Activated CD8-positive, alpha-beta memory T cell treated with anti-CD3 and anti-CD28 coated beads for 36 hours (primary cell): ENCODE data around the gene CDH4. TPM values are rescaled to one million over a fixed set of nuclear protein-coding genes. Genes with fewer than 3 reads are reported as not detected.

Source experiments
- CTCF ChIA-PET: fragments of 350-600 bp; sonication (Branson Sonifier 250); formaldehyde crosslinking; loops from one replicate; lab custom pipeline; 2021; ENCODE audit warnings: antibody characterized with exemption; lab: Charles Lee
- POLR2A ChIA-PET: fragments of 350-600 bp; sonication (Branson Sonifier 250); formaldehyde crosslinking; loops from one replicate; lab custom pipeline; 2021; ENCODE audit warnings: antibody characterized with exemption; lab: Charles Lee
- total RNA-seq, 2 experiments: library from RNA; stranded (reverse); gene quantifications; one replicate each; pipeline ENCODE4 v1.2.3, GENCODE V29; 2021

Gene CDH4
- total RNA-seq, 2 experiments from 2014 or later, result not detected

DNA sequence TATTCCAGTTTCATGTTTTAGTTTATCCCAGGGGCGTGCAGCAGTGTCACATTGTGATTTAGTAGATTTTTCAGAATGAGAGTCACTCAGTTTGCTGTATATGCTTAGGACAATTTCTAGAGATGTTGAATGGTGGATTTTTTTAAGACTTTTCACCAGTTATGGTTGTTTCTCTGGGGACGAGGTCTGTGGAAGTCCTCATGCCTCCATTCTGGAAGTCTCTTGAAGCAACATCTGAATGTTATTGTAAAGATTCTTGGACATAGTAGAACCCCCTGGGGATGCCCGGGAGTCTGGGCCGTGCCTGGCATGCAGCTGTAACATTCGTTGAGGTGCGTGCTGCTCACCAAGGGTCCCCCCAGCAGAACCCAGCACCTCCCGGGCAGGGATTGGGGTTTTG is 341.5 kb downstream of the CDH4 start:
- ChIA-PET POLR2A (no interaction called here), CTCF (no interaction called here)

DNA sequence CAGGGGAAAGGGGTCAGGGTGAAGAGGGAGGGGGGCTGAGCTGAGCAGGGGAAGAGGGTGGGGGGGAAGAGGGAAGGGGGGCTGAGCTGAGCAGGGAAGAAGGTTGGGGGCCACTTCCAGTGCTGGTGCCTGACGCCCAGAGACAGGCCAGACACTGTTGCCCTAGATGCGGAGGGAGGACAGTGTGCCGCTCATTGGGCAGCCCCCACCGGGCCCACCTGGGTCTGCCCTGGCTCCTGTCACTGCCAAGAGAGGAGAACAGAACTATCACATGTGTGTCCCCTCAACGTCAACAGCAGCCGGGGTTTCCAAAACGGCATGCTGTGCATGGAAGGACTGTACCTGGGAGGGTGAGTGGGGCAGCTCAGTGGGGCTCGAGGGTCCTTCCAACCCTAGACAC is 342.1 kb downstream of the CDH4 start:
- CTCF ChIA-PET, result no interaction called here
- POLR2A ChIA-PET, result no interaction called here

DNA sequence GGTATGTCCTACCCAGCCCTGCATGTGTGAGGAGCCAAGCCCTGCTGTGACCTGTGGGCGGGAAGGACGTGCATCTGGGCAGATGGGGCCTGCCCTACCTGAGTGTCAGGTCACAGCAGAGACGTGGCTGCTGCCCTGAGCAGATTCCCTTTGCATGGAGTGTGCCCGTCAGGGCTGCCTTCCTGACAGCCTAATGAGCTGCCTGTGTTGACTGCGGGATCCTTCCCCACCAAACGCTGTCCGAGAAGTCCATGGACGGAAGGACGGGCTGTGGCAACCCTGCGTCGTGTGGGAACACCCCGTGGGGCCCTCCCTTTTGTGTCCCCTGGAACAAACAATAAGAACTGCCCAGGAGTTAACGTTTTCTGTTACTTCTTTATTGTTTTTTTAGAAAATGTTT is 343.2 kb downstream of the CDH4 start:
- ChIA-PET POLR2A (no interaction called here), CTCF (no interaction called here)

DNA sequence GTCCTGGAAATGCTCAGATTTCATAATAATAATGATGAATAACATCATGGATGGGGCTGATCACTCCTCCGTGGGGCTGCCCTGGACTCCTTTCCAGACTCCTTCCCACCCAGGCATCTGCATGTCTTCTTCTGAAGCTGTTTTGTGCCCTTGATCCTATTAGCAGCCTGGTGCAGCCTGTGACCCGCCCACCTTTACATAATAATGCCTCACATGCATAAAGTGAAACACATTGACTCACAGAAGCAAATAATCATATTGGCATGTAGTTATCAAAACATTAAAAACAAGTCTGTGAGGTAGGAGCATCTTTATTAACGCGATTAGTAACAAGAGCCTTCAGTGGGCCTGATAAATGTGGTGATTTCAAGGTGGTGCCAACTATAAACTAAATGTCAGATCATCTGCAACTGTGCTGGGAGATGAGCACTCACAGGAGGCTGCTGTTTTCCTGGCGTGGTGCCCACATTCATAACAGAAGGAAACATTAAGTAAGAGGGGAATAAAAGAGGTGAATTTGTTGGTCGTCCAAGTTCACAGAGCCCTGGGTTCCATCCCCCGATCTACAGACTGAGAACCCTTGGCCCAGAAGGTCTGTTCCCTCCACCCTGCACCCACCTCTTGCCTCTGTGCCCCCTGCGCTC is 344.7 kb downstream of the CDH4 start:
- ChIA-PET POLR2A (no interaction called here), CTCF (no interaction called here)

DNA sequence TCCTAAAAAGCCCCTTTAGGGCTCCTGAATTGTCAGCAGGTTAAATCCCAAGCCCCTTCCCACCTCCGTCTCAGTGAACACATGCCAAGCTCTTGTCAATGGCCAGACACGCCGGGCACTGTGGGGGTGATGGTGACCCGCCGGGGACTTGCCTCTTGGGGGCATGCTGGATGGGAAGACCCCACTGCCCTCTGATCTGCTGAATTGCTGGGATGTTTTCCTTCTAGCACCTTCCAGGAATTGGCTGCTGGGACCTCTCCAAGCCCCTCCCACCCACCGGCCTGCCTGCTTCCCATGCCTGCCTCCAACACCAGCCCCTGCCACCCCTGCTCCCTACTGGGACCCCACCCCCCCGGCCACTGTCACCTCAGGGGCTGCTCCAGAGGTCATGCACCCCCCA is 345.9 kb downstream of the CDH4 start:
- ChIA-PET POLR2A (no interaction called here), CTCF (no interaction called here)

DNA sequence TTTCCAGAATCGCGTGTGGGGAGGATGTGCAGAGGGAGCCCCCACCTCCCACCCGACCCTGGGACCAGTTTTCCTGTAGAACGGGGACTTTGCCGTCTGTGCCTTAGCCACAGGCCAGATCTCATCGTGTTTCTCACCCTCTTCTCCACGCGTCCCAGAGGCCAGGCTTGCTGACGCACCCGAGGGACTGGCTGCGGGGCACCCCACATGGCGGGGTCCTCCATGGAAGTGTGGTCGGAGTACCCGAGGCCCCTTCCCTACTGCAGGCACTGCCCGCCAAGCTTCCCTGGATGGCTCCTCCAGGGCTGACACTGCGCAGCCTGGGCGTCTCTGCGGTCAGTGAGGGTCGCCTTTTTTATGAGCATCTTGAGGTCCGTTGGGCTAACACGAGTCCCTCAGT is 346.5 kb downstream of the CDH4 start:
- ChIA-PET POLR2A (no interaction called here), CTCF (no interaction called here)

DNA sequence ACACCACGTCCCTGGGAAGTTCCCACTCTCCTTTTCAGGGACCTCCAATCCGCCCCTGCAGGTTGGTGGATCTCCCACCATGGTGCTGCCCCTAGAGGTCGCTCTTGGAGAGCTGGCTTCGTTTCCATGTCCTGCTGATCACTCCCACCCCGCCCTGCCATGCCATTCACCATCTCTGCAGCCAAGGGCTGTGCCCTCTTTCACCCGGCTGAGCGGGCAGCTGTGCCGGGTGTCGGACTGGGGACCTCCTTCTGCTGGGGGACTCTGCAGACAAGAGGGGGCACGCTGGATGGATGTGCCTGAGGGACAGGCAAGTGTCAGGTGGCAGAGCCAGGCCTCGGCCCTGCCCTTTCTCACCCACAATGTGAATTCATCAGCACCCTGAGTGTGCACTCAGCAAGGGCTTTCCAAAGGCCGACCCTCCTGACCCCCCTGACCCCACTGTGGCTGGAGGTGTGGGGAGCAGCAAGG is 347.0 kb downstream of the CDH4 start:
- CTCF ChIA-PET, result no interaction called here
- POLR2A ChIA-PET, result no interaction called here

DNA sequence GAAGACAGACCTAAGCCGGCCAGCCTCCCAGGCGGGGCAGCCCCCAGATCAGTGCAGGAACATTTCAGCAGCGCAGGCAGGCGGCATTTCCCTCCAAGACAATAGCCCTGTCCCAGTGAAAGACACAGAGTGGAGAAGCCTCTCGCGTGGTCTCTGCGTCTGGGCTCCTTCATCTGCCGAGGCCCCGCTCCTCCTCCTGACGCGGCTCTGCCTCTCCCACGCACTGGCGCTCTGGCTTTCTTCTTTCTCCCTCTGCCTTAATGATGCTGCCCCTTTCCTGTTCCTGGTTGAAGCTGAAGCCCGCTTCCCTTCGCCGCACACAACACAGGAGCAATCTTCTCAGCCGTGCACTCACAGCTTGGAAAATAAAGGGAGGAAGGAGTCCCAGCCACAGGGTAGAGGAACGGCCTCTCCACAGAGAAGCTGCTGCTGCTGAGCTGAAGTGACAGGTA is 347.5 kb downstream of the CDH4 start:
- ChIA-PET CTCF (no interaction called here), POLR2A (no interaction called here)

DNA sequence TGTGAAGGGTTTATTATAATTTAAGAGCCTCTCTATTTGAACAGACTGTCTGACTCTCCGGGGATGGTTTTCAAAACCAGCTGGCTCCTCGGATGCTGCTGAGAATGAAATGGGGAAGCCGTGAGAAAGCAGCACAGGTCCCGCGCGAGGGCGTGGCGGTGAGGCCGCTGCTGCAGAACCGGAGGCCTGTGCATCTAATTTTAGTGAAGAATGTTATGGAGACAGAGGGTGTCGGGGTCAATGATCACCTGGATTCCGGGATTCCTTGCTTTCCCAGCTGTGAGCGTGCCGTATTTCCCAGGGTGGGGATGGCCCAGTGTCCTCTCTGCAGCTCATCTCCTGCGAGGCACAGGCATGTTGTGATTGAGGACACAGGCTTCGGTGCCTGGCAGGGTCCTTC is 348.0 kb downstream of the CDH4 start:
- CTCF ChIA-PET, result no interaction called here
- POLR2A ChIA-PET, result no interaction called here

DNA sequence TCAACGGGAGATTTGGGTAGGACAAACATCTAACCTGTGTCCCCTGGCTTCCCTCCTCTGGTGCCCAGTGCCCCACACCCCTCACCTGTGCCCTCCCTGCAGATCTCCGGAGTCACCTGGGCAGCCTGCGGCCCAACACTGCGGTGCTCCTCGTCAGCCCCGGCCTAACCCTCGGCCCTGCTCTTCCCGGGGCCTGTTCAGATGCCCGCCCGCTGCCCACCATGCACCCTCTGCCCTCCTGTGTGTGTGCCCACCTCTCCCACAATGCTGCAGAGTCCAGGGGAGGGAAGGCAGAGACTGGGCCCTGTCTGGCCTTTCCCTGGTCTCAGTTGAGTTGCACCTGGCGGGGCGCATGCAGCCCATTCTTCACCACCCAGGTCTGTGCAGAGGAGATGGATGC is 349.3 kb downstream of the CDH4 start:
- CTCF ChIA-PET, result no interaction called here
- POLR2A ChIA-PET, result no interaction called here

DNA sequence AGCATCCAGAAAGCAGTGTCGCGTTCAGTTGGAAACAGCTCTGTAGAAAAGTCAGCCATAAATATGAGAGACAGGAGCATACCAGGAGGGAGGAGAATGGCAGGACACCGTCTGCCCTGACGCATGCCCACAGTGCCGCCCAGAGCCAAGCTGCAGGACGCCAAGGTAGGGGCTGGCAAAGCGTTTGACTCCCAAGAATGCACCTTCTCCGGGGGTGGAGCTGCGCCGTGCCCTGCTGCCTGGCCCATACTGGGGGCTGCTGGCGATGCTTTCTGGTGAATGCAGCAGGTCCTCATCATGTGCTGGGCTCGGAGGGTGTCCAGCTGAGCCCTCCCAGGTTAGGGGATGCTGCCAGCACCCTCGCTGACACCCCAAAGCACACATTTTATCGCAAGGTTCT is 349.8 kb downstream of the CDH4 start:
- ChIA-PET CTCF (interaction anchor here (0.6 kb wide), 1 partner anchor 16 kb away, joined by 3 read pairs; no protein-coding TSS in a partner anchor), POLR2A (no interaction called here)

DNA sequence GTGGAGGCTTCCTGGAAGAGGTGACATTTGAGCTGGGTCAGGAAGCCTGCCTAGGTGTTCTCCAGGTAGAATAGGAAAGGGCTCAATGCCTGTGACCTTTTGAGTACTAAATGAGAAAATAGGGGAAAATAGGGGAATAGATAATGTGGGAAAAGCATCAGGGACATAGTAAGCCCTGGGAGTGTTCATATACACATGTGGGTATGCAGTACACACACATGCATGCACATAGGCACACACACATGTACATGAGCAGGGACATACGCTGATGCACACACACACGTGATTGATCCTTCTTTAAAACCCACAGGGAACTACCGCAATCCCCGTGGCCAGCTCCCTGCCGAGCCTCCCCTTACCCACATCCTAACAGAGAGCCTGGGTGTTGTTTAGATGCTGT is 351.7 kb downstream of the CDH4 start:
- ChIA-PET POLR2A (no interaction called here), CTCF (no interaction called here)

DNA sequence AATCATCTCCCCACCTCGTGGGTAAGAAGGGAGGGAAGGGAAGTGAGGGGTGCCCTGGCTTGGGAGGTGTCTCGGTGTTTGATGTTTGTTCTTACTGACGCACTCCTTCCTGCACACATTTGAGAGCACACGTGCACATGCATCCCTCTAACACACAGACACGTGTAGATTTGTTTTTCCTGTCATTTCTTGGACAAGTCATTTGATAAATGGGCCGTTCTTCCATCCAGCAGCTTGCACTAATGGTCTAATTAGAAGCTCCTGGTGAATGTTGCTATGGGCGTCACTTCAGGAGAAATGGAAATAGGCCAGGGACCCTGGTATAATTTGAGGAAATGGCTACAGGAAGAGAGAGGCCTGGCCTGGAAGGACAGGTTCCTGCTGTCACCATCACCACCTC is 352.5 kb downstream of the CDH4 start:
- ChIA-PET CTCF (no interaction called here), POLR2A (no interaction called here)

DNA sequence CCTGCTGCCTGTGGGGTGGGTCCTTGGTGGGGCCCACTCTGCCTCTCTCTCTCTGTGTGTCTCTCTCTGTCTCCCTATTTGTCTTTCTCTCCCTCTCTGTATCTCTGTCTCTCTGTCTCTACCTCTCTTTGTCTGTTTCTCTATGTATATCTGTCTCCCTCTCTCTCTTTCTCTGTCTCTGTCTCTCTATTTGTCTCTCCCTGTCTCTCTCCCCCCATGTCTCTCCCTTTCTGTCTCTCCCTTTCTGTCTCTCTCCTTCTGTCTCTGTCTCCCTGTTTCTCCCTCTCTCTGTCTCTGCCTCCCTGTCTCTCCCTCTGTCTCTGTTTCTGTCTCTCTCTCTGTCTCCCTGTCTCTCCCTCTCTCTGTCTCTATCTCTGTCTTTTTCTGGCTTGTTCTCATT is 353.2 kb downstream of the CDH4 start:
- CTCF ChIA-PET, result no interaction called here

DNA sequence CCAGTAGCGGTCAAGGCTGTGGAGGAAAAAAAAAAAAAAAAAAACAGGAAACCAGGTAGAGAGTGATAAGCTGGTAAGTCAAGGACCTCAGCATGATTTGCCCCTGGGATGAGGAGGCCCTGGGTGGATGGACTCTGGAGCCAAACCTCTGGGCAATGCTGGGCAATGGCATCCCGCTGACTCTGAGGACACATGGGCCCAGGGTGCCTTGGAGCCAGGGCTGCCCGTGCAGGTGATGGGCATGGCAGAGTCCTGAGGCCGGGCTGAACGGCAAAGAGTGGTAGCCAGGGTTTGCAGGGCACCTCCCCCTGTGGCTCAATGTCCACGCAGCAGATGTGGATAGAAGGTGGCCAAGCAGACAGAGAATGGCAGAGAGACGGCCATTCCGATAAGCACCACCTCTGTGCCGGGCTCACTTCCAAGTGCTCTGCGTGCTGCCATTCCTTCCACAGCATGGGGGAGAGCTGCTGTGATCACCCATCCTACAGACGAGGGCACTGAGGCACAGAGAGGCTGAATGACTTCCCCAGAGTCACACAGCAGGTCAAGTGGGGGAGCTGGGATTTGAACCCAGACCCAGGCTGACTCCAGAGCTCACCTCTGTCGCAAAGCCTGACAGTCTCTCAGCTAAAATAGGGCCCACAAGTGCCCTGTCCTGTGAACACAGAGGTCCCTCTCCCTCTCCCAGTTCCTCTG is 353.9 kb downstream of the CDH4 start:
- ChIA-PET CTCF (no interaction called here), POLR2A (interaction anchor here (0.6 kb wide), 1 partner anchor 1548 kb away, joined by 3 read pairs; no protein-coding TSS in a partner anchor)

More for the DNA sequence above, 353.2 kb downstream of the CDH4 start:
- POLR2A ChIA-PET, result no interaction called here

DNA sequence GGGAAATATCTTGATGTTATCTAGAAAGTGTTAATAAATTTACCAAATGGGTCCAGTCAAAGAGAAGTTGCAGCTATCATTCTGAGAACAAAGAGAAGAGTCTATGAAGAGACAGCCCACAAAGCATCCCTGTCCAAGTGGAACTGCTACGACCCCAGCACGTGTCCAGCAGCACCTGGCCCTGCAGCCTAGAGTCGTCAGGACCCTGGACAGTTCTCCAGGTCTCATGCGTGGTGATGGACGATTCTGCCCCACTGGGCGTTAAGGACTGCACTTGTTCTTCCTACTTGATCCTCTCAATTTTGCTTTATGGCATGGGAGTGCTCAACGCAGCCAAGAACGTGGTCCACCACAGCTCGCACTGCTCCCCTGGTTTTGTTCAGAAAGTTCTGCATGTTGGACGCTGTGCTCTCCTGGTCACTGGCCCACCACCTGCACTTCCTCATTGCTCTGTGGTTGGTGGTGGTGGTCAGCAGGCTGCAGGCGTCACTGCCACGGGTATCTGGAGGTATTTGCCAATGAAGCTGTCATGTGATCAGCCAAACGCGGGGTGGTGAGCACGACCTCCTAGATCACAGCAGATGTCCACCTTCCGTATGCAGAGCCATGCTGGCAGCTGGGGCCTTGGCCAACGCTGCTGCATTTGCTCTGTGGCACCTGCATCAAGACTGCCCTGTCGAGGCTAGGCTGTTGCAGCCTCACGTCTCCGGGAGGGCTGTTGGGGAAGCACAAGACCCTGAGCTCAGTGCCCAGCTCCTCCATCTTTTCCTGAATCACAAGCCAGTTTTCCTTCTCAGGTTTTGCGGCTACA is 356.4 kb downstream of the CDH4 start:
- ChIA-PET POLR2A (no interaction called here), CTCF (no interaction called here)

DNA sequence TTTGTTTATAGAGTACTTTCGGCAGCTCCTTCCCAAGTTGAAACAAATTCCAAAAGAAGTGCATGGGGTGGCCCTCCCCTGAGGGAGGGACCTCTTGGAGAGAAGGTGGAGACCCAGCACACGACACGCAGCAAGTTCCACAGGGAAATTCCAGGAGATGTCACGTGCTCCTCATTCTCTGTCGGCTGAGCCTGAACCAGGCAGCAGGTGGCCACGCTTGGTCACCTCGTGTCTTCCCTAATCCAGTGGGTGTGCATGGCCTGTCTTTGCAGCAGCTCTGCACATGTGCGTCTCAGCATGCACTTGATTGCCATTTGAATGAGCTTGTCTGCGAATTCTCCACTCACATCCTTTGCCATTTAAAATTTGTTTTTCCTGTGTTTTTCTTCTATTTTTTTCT is 357.4 kb downstream of the CDH4 start:
- ChIA-PET POLR2A (no interaction called here), CTCF (no interaction called here)

DNA sequence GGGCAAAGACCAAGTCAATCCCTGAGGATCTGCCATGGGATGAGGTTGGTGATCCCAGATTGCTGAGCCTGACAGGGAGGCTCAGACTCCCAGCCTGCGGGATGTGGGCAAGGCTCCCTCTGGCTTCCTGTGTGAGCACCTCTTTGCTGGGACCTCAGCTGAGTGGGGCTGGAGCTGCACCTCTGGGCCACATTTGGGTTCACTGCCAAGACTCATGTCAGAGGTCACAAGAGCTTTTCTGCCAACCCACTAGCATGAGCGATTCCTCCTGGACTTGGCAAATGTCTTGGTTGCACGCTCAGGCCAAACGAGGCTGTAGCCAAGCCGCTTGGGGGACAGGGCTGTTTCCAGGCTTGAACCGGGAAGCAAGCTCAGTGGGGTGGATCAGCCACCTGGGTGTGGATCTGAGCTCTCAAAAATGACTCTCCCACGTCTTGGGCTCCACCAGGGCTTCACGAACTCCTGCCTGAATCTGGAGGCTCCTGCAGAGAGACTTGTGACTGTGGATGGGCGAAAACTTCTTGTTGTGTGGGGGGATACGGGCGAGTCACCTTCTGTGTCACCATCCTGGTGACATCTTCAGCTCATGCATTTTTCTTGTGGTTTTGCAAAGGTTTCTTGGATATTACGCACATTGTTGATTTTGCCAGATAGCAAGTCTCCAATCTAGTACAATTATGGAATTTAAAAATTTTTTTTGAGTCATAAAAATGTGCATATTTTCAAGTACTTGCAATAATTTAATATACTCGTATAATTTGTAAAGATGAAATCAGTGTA is 359.5 kb downstream of the CDH4 start:
- ChIA-PET POLR2A (no interaction called here), CTCF (no interaction called here)

DNA sequence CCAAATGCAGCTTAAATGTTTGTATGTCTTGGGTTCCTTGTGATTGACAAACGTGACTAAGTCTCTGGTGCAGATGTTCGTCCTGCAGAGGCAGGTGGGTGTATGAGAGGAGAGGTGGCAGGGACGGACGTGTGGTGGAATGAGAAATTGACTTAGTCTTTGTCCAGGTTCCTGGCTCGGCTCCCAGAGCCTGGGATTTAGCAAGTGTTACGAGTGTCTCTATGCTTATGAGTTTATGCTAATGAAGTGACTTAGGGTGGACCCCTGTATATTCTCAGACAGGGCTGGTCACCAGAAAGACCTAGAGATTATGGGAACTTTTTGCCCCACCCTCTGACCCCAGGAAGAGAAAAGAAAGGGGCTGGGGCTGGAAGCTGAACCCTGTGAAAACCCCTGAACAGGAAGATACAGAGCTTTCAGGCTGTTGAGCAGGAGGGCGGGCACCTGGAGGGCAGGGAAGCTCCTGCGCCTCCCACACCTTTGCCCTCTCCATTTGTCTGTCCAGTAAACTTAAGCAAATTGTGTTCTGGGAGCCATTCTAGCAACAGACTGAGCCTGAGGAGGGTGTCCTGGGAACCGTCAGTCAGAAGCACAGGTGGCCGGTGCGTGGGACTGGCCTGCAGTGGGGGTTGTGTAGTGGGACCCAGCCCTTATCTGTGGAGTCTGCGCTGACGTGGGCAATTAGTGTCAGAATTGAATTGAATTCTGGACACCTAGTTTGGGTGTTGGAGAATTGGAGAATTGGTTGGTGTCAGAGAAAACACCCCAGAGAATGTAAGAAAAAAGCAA is 362.1 kb downstream of the CDH4 start:
- ChIA-PET CTCF (no interaction called here), POLR2A (no interaction called here)
